ENCODE data around the gene HELZ.

- TF ChIP-seq CTCF (IDR thresholded peaks at IDR 0.05) (no peak), RCOR1 (IDR thresholded peaks at IDR 0.05; ENCODE audit: low read length) (no peak), RAD21 (IDR thresholded peaks at IDR 0.05; ENCODE audit: low read length) (no peak)
These were observed 188.1 kb downstream of the HELZ start for GRCh38 chr17:67056746-67057490.
